ENCODE results near the gene TBL3.
A peak's percentile ranks its signal among the peaks of the same experiment; 100 is the strongest.

Gene TBL3

DNA sequence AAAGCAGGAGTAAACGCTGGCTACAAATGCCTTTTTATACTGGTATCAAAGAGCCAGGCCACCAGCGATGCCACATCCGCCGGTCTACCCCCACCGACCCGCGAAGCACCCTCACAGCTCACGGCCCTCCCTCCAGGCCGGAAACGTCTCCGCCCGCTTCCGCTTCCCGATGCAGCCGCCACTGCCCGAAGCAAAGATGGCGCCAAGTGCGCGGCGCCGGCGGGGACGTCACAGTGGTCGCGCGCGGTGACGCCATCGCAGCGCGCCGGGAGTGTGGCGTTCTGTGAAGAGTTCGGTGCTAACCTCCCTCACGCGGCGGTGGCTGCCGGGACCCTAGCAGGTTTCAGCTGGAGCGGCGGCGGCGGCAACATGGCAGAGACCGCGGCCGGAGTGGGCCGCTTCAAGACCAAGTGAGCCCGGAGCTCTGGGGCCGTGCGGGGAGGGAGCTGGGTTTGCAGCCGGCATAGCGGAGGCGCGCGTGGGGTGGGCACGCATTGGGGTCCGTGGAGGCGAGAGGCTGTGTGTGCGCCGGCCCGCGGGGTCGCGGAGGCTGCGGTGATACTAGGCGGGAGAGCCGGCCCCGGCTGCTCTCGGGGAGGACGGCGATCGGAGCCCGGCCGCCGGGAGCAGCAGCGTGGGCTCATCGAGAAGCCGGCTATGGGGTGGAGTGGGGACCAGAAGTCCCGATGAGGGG lies at the start of gene TBL3:
Gene TBL3 (plus strand): TSS at position 258 of the 694 bp plus-strand sequence. CDS start 112 bp downstream, at position 370.
- H3K9me3 ChIP-seq (ENCODE audit: control insufficient read depth, low read length) = no peaks in the 10 kb centered on the region
- peak within 1 kb of the TSS; percentile 98 for H3K4me3 ChIP-seq (ENCODE audit: low read depth, low read length)
- peak within 1 kb of the TSS; percentile 100 for H3K4me2 ChIP-seq (ENCODE audit: low read length)
- H3K27ac ChIP-seq = peak within 1 kb of the TSS; percentile 80
- peak within 1 kb of the TSS; percentile 91 for H3K9ac ChIP-seq
- peaks cover 9% of the 10 kb centered on the region for H3K79me2 ChIP-seq
- TF ChIP-seq, protein P1, sequence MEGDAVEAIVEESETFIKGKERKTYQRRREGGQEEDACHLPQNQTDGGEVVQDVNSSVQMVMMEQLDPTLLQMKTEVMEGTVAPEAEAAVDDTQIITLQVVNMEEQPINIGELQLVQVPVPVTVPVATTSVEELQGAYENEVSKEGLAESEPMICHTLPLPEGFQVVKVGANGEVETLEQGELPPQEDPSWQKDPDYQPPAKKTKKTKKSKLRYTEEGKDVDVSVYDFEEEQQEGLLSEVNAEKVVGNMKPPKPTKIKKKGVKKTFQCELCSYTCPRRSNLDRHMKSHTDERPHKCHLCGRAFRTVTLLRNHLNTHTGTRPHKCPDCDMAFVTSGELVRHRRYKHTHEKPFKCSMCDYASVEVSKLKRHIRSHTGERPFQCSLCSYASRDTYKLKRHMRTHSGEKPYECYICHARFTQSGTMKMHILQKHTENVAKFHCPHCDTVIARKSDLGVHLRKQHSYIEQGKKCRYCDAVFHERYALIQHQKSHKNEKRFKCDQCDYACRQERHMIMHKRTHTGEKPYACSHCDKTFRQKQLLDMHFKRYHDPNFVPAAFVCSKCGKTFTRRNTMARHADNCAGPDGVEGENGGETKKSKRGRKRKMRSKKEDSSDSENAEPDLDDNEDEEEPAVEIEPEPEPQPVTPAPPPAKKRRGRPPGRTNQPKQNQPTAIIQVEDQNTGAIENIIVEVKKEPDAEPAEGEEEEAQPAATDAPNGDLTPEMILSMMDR (IDR thresholded peaks at IDR 0.05) = no peak
- no peaks in the 10 kb centered on the region for H3K36me3 ChIP-seq (ENCODE audit: control insufficient read depth, insufficient read depth, low read length)
- peak within 1 kb of the TSS; percentile 100 for H2AFZ ChIP-seq
- H3K27me3 ChIP-seq (ENCODE audit: control insufficient read depth, insufficient read depth, low read length) = no peaks in the 10 kb centered on the region
- H3K4me1 ChIP-seq = peaks cover 2% of the 10 kb centered on the region

DNA sequence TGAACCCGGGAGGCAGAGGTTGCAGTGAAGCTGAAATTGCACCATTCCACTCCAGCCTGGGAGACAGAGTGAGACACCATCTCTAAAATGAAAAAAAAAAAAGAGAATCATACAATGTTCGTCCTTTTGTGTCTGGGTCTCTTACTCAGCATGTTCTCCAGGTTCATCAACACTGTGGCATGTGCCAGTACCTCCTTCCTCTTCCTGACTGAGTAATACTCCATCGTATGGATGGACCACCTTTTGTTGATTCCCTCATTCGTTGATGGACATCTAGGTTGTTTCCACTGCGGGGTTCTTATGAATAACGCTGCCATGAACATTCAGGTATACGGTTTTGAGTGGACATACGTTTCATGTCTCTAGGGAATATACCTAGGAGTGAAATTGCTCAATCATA lies 49.5 kb upstream of the TBL3 start:
- Histone ChIP-seq H3K27me3 (ENCODE audit: control insufficient read depth, insufficient read depth, low read length) (peaks cover 14% of the 10 kb centered on the region), H2AFZ (no peak overlapping the region), H3K9me3 (ENCODE audit: control insufficient read depth, low read length) (no peaks in the 10 kb centered on the region)

DNA sequence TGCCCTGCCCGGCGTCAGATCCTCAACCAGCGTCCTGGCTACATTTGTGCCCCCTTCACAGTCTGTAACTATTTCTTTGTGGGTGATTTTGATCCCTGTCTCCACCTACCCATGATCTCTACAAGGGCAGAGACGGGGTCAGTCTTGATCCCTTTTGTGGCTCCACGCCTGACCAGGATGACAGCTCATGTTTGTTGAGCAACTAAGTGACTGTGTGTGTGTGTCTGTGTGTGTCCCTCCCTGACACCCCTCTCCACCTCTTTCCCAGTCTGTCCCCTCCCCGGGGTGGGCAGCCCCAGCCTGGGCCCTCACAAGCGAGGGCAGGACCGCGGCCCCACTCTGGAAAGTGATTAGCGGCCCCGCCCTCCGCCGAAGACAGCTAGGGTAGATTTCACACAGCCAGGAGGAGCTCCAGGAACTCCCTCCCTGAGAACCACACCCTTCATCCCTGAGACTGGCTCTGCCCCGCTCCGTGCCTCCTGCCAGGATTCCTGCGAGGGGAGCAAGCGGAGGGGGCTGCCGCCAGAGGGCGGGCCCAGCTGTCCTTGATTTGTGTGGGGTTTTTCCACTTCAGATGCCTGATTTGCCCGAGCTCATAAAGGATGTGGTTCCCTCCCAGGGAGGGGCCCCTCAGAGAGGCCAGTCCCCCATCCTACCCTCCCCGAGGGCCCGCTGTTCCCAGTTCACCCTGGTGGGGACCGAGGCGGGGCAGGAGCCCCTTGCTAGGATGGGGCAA lies 48.4 kb upstream of the TBL3 start:
- TF ChIP-seq, protein P1 (IDR thresholded peaks at IDR 0.05) = peak; percentile 11
- H3K27ac ChIP-seq = no peak overlapping the region
- H3K27me3 ChIP-seq (ENCODE audit: control insufficient read depth, insufficient read depth, low read length) = peaks cover 11% of the 10 kb centered on the region
- H3K9me3 ChIP-seq (ENCODE audit: control insufficient read depth, low read length) = no peaks in the 10 kb centered on the region
- no peak overlapping the region for H2AFZ ChIP-seq
- no peak overlapping the region for H3K9ac ChIP-seq
- no peaks in the 10 kb centered on the region for H3K36me3 ChIP-seq (ENCODE audit: control insufficient read depth, insufficient read depth, low read length)
- H3K4me2 ChIP-seq (ENCODE audit: low read length) = no peak overlapping the region
- H3K79me2 ChIP-seq = no peaks in the 10 kb centered on the region
- no peak overlapping the region for H3K4me3 ChIP-seq (ENCODE audit: low read depth, low read length)
- H3K4me1 ChIP-seq = no peaks in the 10 kb centered on the region

More for the DNA sequence above, 49.5 kb upstream of the TBL3 start:
- Histone ChIP-seq H3K4me3 (ENCODE audit: low read depth, low read length) (no peak overlapping the region), H3K36me3 (ENCODE audit: control insufficient read depth, insufficient read depth, low read length) (no peaks in the 10 kb centered on the region), H3K9ac (no peak overlapping the region), H3K4me2 (ENCODE audit: low read length) (no peak overlapping the region), H3K27ac (no peak overlapping the region), H3K4me1 (no peaks in the 10 kb centered on the region), H3K79me2 (no peaks in the 10 kb centered on the region)
- TF ChIP-seq, protein P1 (IDR thresholded peaks at IDR 0.05) = no peak

DNA sequence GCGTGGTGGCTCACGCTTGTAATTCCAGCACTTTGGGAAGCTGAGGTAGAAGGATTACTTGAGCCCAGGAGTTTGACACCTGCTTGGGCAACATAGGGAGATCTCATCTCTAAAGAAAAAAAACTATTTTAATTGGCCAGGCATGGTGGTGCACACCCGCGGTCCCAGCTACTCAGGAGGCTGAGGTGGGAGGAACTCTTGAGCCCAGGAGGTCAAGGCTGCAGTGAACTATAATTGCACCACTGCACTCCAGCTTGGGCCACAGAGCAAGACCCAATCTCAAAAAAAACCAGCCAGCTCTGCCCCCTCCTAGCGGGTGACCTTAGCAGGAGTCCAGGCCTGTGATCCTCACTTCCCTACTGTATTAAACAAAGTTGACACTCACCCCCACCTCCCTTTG lies 47.8 kb upstream of the TBL3 start:
- H3K27ac ChIP-seq = no peak overlapping the region
- no peaks in the 10 kb centered on the region for H3K9me3 ChIP-seq (ENCODE audit: control insufficient read depth, low read length)
- H2AFZ ChIP-seq = no peak overlapping the region
- H3K4me3 ChIP-seq (ENCODE audit: low read depth, low read length) = no peak overlapping the region
- H3K36me3 ChIP-seq (ENCODE audit: control insufficient read depth, insufficient read depth, low read length) = no peaks in the 10 kb centered on the region
- no peak overlapping the region for H3K4me2 ChIP-seq (ENCODE audit: low read length)
- peaks cover 1% of the 10 kb centered on the region for H3K4me1 ChIP-seq
- H3K9ac ChIP-seq = no peak overlapping the region
- H3K27me3 ChIP-seq (ENCODE audit: control insufficient read depth, insufficient read depth, low read length) = peaks cover 7% of the 10 kb centered on the region
- TF ChIP-seq, protein P1 (IDR thresholded peaks at IDR 0.05) = no peak
- H3K79me2 ChIP-seq = no peaks in the 10 kb centered on the region
